HT1080 (cell line): ENCODE results near the gene PAPPA2. TPM values are rescaled to one million over a fixed set of nuclear protein-coding genes. Genes with fewer than 3 reads are reported as not detected.

Experiments
- DNase-seq: peaks from one replicate; pipeline ENCODE4 v3.0.0-alpha.2; 2015; ENCODE audit warnings: low read depth
- total RNA-seq: library from RNA; depleted of rRNA; stranded (reverse); fragments of >200 nt; shearing (Covaris generic); gene quantifications from 2 replicates; pipeline ENCODE4 v1.2.3, GENCODE V29; 2014

PAPPA2 gene
- total RNA-seq, 1 experiment from 2014 or later, result 3.0 TPM

- no peak for DNase-seq
Measured at GRCh38 chr1:176799327-176799726, 336.4 kb downstream of the PAPPA2 start.

- no peak for DNase-seq
Measured at GRCh38 chr1:176800978-176801513, 338.1 kb downstream of the PAPPA2 start.

GRCh38 chr1:176801514-176802020 is 338.6 kb downstream of the PAPPA2 start:
- peak; percentile 62 for DNase-seq

- DNase-seq, result no peak
Measured at GRCh38 chr1:176802316-176802715, 339.3 kb downstream of the PAPPA2 start.

DNA sequence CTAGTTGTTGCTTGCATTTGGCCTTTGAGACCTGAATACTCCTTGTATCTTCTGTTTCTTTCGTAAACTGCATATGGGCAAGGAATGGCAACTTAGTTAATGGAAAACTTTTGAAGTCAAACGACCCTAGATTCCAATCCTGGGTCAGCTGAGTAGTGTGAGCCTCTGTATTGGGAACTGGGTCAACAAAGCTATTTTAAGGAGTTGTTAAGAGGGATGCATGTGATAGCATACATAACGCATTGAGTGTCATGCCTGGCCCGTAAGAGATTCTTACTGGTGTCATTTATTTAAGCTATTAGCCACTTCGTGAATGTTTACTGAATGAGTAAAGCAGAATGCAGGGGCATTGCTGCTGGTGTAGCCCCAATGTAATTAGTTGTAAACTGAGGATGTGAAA is 340.1 kb downstream of the PAPPA2 start:
- no peak for DNase-seq

DNA sequence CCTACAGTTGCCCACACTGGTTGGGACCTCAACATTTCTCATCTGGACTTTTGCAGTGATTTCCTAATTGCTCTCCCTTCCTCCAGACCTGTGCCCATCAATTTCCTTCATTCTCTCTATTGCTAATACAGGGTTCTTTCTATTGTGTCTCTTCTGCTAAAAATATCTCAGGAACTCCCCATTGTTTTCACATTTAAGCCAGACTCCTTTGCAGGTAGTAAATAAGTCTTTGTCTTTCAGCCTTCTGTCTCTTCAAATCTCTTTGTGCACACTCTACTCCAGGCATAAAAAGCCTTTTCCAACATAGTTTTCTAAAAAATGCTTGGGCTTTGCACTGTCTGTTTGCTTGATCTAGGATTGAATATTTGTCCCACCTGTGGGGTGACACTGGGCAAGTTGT is 340.6 kb downstream of the PAPPA2 start:
- DNase-seq, result no peak

DNA sequence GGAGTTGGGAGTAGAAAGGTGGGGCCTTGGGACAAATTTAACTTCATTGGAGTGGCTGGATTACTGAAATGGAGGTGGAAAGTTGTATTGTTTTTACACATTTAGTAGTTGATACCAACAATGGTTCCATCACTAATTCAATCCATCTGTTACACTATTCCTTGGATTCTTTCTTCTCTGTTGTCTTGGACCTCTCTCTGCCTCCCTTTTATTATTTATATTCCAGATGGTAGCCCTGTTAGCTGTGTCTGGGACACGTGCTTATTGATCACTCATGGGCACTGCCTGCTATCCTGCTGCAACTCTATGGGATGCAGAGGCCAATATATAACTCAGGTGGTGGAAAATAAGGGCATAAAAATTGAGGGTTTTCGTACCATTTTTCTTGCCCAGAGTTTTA is 346.3 kb downstream of the PAPPA2 start:
- no peak for DNase-seq

DNA sequence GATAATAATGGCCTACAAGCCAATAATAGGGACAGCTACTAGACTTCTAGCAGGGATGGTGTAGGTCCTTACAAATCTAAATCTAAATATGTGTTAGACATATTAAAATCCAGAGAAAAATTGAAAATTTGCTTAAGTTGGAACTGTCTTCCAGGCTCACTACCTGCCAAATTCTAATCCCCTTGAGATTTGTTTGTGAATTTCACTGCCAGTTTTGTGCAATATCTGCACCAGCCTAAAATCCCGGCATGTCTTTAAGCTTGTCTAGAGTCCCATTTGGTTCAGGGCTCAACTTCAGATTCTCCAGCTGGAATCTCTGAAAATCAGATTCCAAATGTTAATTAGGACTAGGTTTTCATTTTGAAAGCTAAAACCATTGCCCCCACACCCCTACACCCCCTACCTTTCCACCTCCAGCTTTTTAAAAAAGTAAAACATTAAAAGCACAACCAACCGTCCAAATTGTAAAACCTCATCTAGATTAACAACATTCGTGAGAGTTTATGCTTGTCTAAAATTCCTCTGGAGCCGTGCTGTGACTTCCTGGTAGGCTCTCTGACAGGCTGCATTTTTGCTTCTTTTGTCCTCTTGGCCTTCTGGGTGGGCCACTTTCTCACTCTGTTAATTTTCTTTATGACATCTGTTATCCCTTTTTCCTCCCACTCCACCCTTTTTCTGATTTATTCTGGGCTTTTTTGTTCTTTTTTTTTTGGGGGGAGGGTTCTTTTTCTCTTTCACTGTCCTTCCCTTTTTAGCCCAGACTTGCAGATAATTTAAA is 348.7 kb downstream of the PAPPA2 start:
- no peak for DNase-seq

DNA sequence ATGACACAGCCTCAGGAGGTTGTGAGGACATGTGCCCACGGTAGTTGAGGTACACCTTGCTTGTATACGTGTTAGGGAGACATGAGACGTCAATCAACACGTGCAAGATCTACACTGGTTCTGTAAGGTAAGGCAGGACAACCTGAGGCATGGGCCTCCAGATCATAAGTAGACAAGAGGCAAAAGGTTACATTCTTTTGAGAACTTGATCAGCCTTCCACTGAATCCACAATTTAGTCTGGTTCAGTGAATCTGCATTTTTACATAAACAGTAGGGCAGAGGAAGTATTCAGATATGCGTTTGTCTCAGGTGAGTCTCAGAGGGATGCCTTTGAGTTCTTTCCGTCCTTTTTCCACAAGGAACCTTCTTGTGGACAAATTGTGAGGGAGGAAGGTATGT is 352.6 kb downstream of the PAPPA2 start:
- DNase-seq, result no peak

DNA sequence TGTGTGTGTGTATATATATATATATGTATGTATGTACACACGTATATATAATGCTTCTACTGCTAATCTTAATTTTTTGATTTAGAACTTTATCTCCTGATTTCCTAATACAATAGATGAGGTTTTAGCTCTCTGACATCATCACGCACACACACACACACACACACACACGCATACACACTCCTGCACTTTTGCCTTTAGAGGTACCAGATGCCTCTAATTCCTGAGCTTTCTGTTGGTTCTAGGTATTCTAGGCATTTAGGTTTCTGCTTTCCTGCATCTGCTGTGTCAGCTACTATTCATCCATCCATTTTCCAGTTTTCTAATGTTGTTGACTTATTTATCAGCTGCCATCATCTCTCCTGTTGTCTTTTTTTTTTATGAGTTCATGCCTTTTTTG is 353.3 kb downstream of the PAPPA2 start:
- DNase-seq, result no peak

GRCh38 chr1:176820391-176821031 is 357.5 kb downstream of the PAPPA2 start:
- no peak for DNase-seq

GRCh38 chr1:176826265-176826664 is 363.3 kb downstream of the PAPPA2 start:
- DNase-seq, result no peak

GRCh38 chr1:176829261-176829660 is 366.3 kb downstream of the PAPPA2 start:
- no peak for DNase-seq

DNA sequence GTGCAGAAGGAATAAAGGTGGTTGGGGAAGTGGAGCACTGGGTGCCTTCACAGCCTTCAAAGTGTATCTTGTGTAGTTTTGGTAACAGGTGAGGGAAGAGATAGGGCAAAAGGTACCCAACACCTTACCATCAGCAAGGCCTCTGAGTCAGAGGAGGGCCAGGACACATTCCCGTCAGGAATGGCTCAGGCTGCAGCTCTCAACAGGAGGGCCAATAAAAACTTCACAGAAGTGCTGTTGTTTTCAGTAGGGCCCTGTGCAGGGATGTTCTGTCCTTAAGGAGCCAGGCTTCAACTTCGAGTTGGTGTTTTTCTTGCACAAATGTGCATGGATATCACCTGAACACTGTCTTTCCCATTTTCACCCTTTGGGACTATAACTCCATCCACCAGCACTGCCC is 368.2 kb downstream of the PAPPA2 start:
- no peak for DNase-seq

GRCh38 chr1:176837708-176838107 is 374.7 kb downstream of the PAPPA2 start:
- DNase-seq, result no peak

DNA sequence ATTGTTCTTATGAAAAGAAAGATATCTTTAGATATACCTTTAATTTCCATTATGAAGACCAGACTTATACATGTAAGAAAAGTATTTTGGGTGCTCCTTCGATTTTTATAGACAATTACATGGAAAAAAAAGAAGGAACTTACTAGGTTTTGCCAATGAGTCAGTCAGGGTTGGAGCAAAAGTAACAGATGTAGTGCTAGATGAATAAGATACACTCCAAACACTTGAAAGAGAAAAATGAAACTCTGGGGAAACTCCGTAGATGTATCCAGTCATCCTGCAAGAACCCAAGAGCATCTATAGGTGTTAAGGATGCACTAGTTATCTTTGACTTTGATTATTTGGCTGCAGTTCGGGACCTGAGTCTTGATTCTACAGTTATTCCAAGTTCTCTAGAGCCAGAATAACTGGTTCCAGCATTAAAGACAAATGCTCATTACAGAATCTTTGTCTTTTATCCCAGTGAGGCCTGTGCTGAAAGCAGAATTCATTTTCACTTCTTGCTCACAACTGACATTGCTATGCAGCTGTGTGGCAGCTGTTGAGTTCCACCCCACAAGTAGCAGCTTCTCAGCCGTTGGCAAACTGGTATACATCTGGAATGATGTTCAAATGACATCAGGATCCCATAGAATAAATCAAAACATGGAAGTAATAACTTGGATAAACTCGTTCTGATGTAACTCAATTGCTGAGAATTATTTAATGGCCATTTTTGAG is 375.5 kb downstream of the PAPPA2 start:
- no peak for DNase-seq

DNA sequence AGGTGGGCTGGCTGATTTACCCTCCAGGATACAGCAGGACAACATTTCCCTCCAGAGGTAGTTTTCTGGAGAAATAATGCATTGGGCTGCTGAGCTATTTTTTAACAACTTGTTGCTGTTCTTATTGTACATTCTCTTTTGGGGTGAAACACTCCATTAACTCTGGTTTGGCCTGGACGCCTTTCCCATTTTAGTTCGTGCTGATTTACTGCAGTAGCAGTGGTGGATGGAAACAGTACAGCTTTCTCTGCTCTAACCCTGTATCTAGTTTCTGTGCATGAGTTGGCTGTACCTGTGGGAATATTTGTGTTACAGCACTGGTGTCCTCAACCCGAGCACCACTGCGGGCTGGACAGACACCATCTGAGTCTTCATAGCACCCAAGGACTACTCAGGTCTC is 376.2 kb downstream of the PAPPA2 start:
- DNase-seq, result no peak

DNA sequence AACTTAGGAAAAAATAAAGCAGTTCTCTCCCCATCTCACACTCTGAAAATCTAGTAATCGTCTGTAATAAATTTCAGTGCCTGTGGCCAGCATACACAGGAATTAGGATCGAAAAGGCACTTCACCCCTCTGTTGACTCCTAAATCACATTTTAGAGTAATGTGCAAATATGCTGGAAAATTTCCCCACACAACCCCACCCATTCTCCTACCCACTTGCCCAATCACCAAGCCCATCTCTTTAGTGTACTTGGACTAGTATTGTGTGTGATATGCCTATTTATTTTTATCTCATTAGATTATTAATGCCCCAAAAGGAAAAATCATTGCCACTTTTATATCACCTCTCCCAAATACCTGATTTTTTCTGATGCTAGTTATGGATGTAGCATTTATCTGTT is 378.3 kb downstream of the PAPPA2 start:
- no peak for DNase-seq

DNA sequence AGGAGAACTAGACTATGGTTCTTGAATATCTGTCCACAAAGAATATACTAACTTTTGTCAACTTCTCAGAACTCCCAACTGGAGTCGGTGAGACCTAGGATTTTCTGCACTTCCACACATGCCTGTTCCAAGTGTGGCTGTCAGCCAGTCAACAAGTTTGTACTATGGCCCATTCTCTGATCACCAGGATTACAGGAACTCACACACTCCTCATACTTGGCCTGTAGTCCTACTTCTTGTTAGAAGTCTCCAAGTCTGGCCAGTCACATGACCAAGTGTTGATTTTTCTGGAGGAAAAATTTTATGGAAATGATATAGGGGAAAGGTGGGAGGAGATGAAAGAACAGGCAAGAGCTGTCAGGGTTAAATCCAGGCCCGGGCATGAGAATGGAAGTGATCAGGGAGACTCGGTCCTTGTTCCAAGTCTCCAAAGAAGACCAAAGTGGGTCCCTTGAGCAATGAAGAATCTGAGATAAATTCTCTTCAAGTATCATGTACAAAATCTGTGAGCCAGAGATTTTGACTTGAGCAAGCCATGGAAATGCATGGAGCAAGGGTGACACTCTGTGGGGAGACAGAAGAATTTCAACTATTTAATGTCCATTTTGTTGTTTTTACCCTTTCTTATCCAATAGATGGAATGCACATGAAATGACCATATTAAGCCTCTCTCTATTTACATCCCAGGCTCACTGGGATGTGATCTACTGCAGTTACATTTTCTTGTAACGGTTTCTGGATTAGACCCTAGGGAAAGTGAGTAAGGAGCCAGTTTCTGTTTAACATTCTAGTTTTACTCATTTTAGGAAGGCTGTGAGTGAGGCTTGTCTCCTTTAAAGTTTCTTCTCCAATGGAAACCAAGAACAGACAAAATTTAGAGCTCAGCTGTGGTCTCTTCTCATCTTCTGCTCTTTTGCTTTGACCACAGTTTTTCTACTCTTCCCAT is 380.6 kb downstream of the PAPPA2 start:
- no peak for DNase-seq

DNA sequence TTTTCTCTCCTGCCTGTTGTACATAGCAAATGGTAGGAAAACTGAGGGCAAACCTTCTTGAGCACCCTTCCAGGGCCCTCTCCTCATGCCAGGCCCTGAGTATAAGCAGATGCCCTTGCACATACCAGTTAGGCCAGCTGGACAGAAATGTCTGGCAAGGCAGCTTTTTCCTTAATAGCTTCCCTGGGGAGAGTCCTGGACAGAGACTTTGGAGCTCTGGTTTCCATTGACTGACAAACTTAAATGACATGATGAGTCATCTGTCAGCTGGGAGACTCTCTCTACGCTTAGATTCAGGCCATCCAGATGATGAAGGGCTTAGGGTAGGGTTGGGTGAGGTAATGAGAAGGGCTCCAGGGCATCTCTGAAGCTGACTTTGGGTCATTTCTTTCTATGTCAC is 384.1 kb downstream of the PAPPA2 start:
- DNase-seq, result no peak

DNA sequence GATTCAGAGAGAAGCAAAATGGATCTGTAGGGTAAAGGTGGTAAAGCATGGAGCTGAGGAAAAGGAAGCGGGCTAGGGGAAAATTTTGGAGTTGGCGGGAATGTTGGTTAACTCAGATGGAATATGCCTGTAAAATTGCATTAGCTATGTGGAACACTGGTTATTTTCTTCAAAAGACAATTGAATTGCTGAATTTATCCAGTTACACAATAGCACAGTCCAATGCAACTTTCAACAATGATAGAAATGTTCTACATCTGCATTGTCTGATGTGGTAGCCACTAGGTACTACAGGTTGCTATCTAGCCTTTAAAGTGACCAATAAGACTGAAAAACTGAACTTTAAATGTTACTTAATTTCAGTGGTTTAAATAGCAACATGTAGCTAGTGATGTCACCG is 386.3 kb downstream of the PAPPA2 start:
- DNase-seq, result no peak
